Measurements from ENCODE around the gene ZNF804B.

DNA sequence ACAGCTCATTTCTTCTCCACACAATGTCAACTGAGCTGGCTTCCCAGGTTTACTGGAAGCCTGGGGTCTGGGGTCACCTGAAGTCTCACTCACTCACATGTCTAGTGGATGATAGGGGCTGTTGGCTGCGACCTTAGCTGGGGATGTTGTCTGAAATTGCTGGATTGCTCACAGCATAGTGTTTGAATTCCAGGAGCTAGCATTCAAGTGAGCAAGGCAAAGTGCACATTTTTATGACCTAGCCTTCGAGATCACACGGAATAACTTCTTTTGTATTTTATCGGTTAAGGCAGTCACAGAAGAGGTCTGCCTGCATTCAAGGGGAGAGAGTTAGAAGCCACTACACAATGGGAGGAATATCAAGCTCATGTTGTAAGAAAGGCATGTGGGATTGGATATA is 32.4 kb downstream of the ZNF804B start:
- TF ChIP-seq, protein P1, sequence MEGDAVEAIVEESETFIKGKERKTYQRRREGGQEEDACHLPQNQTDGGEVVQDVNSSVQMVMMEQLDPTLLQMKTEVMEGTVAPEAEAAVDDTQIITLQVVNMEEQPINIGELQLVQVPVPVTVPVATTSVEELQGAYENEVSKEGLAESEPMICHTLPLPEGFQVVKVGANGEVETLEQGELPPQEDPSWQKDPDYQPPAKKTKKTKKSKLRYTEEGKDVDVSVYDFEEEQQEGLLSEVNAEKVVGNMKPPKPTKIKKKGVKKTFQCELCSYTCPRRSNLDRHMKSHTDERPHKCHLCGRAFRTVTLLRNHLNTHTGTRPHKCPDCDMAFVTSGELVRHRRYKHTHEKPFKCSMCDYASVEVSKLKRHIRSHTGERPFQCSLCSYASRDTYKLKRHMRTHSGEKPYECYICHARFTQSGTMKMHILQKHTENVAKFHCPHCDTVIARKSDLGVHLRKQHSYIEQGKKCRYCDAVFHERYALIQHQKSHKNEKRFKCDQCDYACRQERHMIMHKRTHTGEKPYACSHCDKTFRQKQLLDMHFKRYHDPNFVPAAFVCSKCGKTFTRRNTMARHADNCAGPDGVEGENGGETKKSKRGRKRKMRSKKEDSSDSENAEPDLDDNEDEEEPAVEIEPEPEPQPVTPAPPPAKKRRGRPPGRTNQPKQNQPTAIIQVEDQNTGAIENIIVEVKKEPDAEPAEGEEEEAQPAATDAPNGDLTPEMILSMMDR (IDR thresholded peaks at IDR 0.05; ENCODE audit: insufficient read depth, low read length) = no peak
- TF ChIP-seq GABPA (IDR thresholded peaks at IDR 0.05; ENCODE audit: low read depth) (no peak), POLR2AphosphoS5 (IDR thresholded peaks at IDR 0.05; ENCODE audit: low read depth) (no peak)
- TF ChIP-seq, protein P2, sequence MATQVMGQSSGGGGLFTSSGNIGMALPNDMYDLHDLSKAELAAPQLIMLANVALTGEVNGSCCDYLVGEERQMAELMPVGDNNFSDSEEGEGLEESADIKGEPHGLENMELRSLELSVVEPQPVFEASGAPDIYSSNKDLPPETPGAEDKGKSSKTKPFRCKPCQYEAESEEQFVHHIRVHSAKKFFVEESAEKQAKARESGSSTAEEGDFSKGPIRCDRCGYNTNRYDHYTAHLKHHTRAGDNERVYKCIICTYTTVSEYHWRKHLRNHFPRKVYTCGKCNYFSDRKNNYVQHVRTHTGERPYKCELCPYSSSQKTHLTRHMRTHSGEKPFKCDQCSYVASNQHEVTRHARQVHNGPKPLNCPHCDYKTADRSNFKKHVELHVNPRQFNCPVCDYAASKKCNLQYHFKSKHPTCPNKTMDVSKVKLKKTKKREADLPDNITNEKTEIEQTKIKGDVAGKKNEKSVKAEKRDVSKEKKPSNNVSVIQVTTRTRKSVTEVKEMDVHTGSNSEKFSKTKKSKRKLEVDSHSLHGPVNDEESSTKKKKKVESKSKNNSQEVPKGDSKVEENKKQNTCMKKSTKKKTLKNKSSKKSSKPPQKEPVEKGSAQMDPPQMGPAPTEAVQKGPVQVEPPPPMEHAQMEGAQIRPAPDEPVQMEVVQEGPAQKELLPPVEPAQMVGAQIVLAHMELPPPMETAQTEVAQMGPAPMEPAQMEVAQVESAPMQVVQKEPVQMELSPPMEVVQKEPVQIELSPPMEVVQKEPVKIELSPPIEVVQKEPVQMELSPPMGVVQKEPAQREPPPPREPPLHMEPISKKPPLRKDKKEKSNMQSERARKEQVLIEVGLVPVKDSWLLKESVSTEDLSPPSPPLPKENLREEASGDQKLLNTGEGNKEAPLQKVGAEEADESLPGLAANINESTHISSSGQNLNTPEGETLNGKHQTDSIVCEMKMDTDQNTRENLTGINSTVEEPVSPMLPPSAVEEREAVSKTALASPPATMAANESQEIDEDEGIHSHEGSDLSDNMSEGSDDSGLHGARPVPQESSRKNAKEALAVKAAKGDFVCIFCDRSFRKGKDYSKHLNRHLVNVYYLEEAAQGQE (IDR thresholded peaks at IDR 0.05; ENCODE audit: insufficient replicate concordance, low read depth) = no peak
